Non-pigmented ciliary epithelial cell (primary cell): ENCODE measurements around the gene KLHL29.

Source experiments
- DNase-seq: peaks from one replicate; pipeline ENCODE4 v3.0.0-alpha.2; 2010; ENCODE audit warnings: low read depth

Gene KLHL29

GRCh38 chr2:23422089-23423061 lies 37.4 kb downstream of the KLHL29 start:
- DNase-seq, result no peak

GRCh38 chr2:23423062-23423872 lies 38.3 kb downstream of the KLHL29 start:
- no peak for DNase-seq

- no peak for DNase-seq
Measured at GRCh38 chr2:23423873-23424680, 39.1 kb downstream of the KLHL29 start.

DNA sequence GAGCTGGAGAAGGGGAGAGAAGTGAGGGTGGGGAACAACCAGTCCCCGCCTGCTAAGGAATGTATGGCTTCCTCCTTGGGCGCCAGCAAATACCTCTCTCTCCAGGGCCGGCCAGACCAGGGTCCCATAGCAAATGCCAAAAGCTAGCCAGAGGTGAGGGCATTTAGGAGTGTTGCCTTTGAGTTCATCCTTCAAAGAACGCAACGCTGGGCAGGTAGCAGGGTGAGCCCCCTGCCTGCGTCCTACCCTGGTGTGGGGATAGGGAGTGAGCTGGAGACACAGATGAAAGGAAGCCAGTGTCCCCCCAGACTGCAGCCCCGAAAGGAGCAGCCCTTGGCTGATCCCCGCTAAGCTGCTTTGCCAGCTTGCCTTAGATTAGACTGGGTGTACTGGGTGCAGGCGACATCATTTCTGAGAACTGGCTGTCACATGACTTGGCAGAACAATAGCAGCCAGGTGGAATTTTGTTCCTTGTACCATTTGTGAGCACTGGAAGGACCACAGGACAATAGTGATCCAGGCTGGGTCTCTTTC lies 40.4 kb downstream of the KLHL29 start:
- no peak for DNase-seq

DNA sequence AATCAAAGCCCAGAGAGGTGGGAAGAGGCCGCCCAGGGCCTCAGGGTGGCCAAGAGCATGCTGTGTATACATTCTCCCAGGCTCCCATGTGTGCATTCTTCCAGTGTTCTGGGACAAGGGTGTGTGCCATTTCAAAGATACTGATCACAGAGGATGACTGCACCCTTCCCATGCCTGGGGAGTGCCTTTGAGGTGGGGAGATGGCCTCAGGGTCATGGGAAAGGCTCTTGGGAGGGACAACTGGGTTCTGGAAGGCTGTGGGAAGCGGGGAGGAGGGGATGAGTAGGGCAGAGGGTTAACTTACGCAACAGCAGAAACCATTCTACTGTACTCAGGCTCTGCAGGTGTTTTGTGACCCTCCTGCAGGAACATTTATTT lies 40.9 kb downstream of the KLHL29 start:
- DNase-seq, result no peak

DNA sequence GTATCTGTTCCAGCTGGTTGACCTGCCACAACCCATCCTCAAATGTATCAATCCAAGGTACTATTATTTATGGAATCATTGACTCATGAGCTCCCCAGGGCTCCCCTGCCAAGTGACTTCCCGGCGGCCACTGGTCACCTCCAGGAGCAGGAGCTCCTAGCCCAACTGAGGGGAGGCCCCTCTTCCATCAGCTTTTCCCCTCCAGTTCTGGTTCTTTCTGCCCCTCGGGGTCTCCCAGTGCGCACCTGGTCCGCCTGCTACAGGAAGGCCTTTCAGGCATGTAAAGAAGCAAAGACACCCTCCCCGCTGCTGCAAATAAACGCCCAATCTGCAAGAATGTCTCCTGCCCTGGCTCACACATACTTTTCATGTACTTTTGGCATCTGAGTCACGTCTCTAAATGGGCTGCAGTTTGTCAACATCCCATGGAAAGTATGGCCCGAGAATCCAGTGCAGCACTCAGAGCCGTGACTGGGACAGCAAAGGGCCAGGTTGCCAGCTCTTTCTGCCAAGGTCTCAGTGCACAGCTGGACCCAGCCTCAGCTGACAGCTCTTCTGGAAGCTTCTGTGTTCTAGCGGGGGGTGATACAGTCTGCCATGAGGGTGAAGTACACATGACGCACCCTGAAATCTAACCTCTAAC lies 41.4 kb downstream of the KLHL29 start:
- no peak for DNase-seq

DNA sequence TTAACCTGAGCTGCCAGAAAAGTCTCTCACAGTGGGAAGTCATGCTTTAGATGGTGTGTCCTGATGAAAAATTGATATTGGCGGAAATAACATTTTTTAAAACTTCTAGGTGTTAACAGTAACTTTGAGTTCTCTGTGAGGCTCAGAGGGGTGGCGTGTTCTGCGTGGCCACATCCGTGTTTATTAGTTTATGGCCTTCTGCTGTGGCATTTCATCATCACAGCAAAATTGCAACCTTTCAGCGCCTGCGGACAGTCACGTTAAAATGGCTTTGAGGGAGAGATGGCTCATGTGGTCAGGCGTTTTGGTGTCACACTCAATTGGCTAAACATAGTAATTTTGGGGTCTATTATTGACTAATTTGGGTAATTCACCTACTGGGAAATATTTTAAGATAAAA lies 42.4 kb downstream of the KLHL29 start:
- DNase-seq, result no peak

DNA sequence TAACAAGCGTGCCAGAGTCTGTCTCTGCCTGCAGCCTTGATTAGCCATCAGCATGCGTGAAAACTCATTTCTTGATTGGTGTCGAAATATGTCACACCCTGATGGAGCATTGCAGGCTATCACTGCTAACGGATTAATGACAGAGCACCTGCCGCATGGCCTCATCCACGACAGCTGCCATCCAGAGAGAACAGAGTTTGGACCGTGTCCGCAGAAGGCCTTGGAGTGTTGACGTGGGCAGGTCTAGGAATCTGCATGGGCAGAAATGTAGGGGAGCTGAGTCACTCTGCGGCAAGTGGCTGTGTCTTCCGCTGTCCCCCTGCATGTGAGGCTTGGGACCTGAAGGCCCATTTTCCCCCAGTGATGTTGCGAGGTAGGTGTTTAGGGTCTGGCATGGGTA lies 43.0 kb downstream of the KLHL29 start:
- no peak for DNase-seq

DNA sequence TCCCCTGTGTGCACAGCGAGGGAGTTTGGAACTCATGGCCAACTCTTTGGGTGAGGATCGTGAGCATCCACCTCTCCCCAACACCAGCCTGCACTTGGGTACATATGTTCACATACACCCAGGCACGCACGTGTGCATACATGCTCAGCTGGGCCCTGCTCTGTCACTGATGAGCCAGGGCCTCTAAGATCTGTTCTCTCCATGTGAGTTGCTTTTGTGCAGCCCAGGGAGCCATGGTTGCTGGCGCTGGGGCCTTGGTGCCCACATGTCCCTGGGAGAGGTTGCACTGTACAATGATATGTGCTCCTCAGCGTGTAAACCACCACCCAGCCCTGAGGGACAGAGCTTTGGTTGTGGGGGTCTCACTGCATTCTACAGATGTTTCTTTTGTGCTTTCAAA lies 44.1 kb downstream of the KLHL29 start:
- DNase-seq, result no peak

DNA sequence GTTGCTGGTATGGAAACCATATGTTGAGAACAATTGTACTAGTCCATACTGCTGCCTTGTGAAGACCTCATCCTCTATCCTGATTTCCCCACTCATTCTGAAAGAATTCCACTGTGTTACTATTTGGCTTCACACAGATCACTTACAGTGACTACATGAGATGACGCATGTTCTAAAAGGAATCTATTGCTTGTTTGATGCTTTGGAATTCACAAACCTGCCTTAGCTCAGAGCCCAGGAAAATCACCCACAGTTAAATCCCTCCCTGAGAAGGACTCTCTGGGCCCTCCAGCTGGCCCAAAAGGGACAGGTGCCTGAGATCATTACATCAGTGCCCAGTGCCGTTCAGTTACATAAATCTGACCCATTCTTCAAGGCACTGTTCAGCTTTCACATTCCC lies 45.3 kb downstream of the KLHL29 start:
- peak; percentile 89 for DNase-seq

DNA sequence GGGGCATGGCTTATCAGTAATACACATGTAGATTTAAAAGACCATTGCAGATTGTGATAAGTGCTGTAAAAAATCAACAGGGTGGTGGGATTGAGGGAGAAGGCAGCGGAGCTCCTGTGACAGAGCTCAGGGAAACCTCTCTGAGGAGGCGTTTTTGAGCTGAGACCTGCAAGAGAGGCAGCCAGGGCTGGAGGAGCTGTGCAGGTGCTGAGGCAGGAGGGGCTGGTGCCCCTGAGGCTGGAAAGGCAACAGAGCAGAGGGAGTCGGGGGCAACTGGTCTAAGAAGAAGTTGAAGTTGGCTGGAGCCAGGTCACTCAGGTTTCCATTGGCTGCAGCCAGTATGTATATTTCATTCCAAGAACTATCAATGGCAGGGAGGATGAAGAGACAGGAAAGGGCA lies 47.6 kb downstream of the KLHL29 start:
- no peak for DNase-seq

- DNase-seq, result no peak
Measured at GRCh38 chr2:23433282-23433681, 48.3 kb downstream of the KLHL29 start.

DNA sequence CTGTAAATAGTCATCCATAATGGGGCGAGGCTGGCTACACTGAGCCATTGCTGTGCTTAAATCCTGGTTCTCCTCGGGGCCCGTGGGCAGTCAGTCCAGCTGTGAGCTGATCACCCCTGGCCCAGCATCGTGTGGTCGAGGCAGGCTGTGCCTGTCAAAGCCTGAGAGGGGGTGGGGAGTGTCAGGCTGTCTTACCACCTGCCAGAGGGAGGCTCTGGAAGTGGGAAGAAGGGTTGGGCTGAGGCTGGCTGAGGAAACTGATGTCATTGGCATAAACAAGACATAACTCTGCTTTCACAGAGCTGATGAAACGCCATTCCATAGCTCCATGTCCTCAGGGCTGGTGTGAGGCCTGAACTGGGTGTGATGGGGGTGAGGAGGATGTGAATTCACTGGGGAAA lies 49.7 kb downstream of the KLHL29 start:
- no peak for DNase-seq

GRCh38 chr2:23435250-23436035 lies 50.5 kb downstream of the KLHL29 start:
- DNase-seq, result no peak

- DNase-seq, result no peak
Measured at GRCh38 chr2:23436346-23437098, 51.5 kb downstream of the KLHL29 start.

DNA sequence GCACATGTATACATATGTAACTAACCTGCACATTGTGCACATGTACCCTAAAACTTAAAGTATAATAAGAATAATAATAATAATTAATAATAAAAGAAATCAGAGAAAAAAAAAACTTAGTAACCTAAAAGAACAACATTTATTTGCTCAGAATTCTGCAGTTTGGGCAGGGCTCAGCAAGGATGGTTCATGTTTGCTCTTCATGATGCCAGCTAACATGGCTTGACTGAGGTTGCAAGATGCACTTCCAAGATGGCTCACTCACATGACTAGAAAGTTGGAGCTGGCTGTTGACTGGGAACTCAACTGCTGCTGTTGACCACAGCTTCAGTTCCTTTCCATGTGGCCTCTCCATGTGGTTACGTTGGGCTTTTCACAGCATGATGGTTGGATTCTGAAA lies 56.4 kb downstream of the KLHL29 start:
- no peak for DNase-seq

- DNase-seq, result peak; percentile 54
Measured at GRCh38 chr2:23445450-23445868, 60.5 kb downstream of the KLHL29 start.

DNA sequence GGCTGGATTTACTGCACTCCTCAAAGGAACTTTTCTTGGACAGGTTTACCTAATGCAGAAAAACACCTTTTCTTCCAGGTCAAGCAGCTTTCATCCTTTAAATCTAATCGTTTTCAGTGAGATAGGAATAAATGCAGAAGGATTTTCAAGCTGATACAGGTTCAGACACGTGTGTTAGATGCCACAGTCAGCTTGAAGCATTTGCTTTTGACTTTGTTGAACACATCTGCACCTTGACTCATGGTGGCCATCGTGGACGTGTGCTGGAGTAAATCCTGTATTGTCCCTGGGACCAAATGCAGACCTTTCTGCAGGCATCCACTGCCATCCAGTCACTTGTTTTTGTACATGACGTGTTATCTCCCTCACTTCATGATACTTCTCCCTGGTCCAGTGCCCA lies 61.9 kb downstream of the KLHL29 start:
- DNase-seq, result no peak

DNA sequence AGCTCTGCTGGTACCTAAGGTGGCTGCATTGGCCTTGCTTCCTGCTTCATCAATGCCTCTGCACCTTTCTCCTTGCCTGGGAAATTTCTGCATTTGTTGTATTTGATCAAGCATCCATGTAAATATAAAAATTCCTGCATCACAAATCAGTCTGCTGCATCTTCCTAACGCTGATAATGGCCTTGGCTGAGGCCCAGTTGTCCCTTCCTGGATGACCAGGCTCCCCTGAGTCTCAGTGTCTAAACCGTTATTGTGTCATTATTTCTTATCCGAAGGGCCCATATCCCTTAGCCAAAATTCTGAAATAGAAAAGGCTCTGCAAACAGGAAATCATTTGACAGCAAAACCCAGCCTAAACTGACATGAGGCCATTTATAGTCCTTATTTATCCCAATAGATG lies 62.4 kb downstream of the KLHL29 start:
- DNase-seq, result no peak

GRCh38 chr2:23448906-23449305 lies 63.9 kb downstream of the KLHL29 start:
- no peak for DNase-seq
